A172 (cell line): ENCODE measurements around the gene MAML3. TPM values are rescaled to one million over a fixed set of nuclear protein-coding genes. Genes with fewer than 3 reads are reported as not detected.

Experiments
- DNase-seq: peaks from one replicate; pipeline ENCODE4 v3.0.0-alpha.2; 2015; ENCODE audit warnings: low spot score
- total RNA-seq: library from RNA; depleted of rRNA; stranded (reverse); fragments of >200 nt; shearing (Covaris generic); gene quantifications from 2 replicates; pipeline ENCODE4 v1.2.3, GENCODE V29; 2014

Gene MAML3
- total RNA-seq, 1 experiment from 2014 or later, result 0.07 TPM

- peak; percentile 46 for DNase-seq
Measured at GRCh38 chr4:140099983-140100382, 54.0 kb downstream of the MAML3 start.

DNA sequence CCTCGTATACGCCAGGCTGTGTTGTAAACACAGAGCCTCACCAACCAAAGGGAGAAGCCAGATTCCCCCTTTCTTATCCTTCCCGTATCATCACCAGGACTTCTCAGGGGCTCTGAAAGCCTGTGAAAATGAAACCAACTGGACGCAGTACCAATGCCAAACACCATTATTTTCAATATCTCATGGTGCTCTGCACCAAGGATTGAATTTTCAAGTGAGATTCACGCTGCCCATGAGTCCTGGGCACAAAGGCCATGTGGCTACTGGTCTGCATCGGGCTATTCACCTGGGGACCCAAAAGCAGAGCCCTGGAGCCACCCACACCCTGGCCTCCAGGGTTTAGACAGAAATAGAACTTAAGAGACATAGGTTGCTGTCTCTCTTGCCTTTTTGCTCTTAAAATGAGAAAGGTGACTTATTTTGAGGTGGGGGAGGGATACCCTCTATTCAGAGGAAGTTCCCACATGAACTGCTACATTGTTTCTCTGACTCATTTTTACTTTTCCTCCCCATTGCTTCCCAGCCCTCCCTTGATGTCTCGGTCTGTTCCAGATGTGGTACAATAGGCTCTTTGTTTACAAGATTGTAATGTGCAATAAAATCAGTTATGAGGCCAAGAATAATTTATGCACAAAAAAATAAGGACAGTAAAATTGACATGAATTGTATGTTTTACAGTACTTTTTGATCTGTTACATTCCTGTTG is 55.4 kb downstream of the MAML3 start:
- peak; percentile 70 for DNase-seq

- no peak for DNase-seq
Measured at GRCh38 chr4:140097572-140097971, 56.4 kb downstream of the MAML3 start.

DNA sequence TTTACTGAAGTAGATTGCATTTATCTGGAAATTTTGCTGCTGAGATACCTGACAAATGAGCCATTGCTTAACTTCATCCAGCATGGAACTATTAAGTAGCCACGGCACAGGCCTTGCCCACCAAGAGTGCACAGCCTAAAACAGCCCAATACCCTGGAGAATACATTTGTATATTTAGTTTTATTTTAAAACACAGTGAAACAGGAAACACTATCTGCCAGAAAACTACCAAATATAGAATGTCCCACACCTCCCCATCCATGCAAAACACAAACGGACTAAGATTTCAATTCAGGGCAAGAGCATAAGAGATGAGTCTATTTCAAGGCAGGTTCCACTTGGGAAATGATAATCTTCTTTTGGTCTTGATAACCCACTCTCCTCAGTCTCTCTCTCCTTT is 57.1 kb downstream of the MAML3 start:
- DNase-seq, result no peak

- DNase-seq, result no peak
Measured at GRCh38 chr4:140096483-140096861, 57.5 kb downstream of the MAML3 start.

DNA sequence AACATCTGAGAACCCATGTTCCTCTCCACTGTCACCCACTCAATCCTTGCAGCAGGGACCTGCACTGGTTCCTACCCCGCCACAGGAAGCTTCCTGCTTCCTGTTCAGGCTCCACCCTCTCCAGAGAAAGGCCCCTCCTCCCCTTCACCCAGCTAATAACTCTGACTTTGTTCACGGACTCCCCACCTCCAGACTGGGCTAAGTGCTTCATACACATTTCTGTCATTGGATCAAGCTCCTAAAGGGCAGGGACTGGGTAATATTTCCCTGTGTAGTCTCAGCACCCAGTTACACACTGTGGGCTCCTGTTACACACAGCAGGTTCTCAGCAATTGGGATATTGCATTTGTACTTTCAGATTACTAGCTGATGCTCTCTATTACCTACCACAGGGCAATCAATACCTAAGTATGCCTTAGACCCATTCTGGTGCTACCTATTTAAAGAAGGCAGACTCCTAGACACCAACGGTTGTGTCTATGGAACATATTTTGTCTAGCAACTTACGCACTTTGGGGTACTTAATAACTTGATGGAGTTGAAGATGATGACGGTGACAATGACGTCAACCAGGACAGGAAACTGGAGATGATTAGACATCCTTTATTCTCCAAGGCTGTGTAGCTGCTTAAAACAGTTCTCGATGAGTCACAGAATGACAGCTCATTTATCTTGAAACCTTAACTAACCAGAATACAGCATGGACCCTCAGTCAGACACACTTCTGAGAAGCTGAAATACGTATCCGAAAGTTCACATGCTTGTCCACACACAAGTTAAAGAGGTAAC is 58.1 kb downstream of the MAML3 start:
- peak; percentile 93 for DNase-seq

GRCh38 chr4:140094438-140095420 is 59.3 kb downstream of the MAML3 start:
- DNase-seq, result no peak

- peak; percentile 45 for DNase-seq
Measured at GRCh38 chr4:140092094-140092851, 61.7 kb downstream of the MAML3 start.

DNA sequence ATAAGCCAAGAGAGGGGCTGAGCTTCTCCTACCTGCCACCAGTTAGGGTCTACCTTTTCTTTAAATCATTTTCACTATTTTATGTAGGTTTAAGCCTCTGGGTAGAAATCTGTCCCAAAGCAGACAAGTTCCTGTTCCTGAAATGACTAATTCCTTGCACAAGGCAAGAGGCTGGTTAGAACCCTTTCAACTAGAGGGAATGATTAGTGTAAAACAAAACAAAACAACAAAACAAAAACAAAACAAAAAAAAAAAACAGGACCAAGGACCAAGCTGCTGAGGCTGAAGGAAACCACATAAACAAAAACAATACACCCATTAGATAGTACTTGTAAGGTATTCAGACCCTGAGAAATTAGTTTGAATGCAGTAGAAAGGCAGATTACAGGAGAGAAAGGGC is 62.7 kb downstream of the MAML3 start:
- no peak for DNase-seq

DNA sequence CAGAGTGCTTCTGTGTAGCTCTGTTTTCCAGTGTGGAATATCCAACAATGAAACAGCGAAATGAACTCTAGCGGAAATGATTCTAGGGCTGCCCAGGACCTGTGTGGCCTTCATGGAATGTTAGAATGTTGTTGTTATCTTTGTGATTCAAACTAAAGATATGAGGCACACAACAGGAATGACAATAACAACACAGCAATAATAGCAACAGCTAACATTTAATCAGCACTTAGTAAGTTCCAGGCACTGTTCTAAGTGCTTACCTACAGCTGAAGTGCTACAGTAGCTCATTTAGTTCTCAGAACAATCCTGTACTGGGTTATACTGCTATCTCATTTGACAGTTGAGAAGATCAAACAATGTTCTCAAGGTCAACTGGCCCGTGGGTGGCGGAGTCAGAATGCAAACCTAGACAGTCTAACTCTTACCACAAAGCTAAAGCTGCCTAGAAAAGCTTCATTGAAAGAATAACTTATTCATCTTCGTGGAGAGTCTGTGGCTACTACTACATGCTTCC is 63.7 kb downstream of the MAML3 start:
- peak; percentile 83 for DNase-seq

DNA sequence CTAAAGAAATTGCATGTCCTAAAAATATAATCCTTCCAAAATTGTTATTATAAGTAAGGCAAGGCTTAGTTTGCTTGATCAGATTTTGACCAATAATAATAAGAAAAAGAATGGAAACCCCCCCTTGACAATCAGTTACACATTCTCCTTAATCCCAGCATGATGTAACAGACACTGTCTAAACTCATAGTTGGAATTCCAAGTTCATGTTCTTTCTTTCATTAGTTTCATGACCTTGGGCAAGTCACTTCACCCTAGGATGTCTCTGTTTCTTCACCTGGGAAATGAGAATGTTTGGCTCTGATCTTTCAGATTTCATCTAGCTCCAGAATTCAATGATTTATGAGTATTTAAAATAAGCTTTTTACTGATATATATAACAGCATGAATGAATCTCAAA is 64.8 kb downstream of the MAML3 start:
- DNase-seq, result no peak

GRCh38 chr4:140088323-140088967 is 65.5 kb downstream of the MAML3 start:
- DNase-seq, result no peak

GRCh38 chr4:140085881-140086280 is 68.1 kb downstream of the MAML3 start:
- DNase-seq, result no peak

DNA sequence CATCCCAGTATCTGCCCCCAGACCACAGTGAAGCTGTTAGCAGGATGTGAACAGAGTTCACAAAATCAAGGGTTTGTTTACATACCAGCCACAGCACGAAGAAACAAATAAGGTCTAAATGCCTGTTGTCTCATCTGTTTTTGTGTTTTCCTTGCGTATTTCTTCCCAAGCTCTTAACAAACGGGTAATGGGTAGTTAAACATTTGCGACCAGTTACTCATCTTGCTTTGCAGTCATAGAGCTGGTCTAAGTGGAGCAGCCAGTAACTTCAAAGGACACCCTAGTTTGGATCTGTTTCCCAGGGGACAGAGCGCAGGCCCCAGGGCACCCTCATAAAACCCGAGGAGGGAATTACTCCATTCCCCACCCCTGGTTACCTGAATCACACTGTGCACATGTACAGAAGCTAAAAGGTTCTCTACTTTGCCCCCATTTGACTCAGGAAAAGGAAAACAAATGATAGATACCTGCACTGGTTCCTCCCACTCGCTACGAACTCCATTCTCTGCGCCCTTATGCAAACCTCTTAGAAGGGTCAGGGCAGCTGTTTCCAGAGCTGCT is 68.8 kb downstream of the MAML3 start:
- no peak for DNase-seq

DNA sequence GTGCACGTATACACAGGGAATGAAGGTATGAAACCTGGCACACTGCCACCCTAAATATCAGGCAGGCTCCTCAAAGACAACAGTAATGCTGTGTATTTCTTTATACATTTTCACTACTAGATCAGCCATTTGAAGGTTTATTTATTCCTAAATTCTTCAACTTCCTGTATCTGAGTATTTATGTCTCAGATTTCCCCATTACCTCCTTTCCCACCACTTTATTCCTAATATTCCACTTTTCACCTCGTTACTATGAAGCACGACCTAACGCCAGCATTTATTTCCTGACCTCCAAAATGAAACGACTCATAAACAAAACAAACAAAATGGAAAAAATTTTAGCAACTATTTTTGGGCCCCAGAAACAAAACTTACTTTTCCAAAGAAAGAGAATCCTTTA is 69.6 kb downstream of the MAML3 start:
- DNase-seq, result no peak

DNA sequence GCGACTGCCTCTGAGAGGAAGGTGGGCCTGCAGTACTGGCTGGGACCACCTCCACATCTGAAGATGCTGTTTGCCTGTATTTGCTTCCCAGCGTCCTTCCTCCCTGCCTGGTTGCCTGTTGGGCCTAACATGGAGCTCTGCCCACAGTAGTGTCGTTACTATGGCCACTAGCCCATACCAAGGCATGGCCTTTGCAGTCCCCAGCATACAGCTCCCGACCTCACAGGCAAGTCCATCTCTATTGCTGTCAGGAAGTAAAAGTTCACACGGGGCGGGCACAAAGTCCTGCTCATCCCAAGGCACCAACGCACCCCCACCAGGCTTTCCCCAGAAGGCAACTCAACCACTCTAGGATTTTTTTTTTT is 71.6 kb downstream of the MAML3 start:
- DNase-seq, result no peak

DNA sequence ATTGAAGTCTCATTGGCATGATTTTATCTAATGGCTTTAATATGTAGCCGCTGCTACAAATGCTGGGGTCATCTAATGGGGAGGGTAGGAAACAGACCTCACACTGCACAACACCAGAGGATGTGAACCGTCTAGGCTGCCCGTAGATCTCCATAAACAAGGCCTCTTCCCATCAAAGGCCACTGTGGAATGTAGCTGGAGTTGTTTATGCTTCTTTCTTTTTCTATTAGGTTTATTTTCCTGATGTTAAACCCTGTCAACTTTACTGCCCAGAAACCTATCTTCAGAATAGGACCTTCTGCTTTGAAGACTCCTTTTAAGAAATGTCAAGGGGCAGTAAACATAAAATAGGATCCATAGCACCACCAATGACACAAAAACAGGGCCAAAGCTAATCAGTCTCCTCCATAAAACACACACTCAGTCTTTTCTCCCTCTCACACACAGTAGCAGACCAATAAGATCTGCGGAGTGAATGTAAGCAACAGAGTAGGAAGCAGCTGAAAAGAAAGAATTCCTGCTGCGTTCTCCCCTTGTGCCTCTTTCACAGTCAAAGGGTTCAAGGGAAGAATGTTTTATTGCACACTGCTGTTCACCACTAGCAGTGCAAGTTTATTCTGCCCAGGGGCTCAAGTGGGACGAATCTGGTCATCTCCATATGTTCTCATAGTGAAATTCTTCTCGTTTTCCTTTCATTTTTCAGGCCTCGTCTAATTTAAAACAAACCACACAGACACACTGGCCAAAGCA is 72.2 kb downstream of the MAML3 start:
- DNase-seq, result no peak

DNA sequence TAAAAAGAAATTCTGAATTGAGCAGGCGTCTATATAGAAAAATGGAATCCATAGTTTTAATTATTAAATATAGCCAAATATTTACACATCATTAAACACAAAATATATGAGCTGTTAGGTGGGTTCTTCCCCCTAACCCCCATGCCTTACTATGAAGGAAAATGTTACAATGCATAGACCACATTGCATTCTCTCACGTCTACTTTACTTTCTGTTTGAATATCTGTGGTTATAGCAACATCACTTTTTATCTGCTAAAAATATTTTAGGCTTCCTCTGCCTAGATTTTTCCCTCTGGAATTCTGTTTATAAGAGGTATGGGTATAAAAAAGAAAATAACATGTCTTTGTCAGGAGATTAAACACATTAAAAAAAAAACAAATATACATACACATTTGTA is 73.1 kb downstream of the MAML3 start:
- no peak for DNase-seq

- no peak for DNase-seq
Measured at GRCh38 chr4:140078366-140078765, 75.6 kb downstream of the MAML3 start.

DNA sequence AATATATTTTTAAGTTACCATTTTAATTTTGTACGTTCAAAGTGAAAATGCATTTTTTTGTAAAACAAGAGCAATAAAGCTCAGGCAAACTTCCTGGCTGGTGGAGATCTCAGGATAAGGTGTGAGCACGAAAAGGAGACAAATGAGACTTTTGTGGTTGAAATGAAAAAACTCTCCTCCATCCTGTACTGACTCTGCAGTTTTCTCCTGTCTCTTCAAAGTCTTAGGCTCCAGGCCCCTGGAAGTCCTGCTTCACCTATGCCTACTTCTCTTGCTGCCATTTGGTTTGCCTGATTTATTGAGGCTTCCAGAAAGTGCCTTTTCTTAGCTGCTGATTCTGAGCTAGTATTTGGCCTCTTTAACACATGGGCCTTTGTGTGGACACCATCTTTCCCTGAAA is 77.7 kb downstream of the MAML3 start:
- no peak for DNase-seq
